Smooth muscle cell (in vitro differentiated cells): ENCODE measurements around the gene MCTP1. TPM values are rescaled to one million over a fixed set of nuclear protein-coding genes. Genes with fewer than 3 reads are reported as not detected.
"Not testable (repeated sequence)": the region's sequence is repeated elsewhere in the genome, so short reads cannot be mapped to it uniquely, and the experiment has no call there.

Experiments
- DNase-seq: peaks from one replicate; lab custom pipeline; 2025; ENCODE audit not compliant: unreplicated experiment; lab: John Stamatoyannopoulos, UW
- H2AFZ ChIP-seq: fragments of 200-600 bp; sonication (generic); 2 replicates; pipeline ENCODE4 v1.6.0; 2016; ENCODE audit warnings: antibody characterized with exemption, low read depth, mild to moderate bottlenecking
- H3F3A ChIP-seq: fragments of 200-600 bp; sonication (generic); 2 replicates; pipeline ENCODE4 v1.6.0; 2017; ENCODE audit warnings: antibody characterized with exemption, low read depth
- H3K27ac ChIP-seq: fragments of 200-600 bp; sonication (generic); 2 replicates; pipeline ENCODE4 v1.5.1; 2016; ENCODE audit warnings: low read depth, mild to moderate bottlenecking
- H3K27me3 ChIP-seq: fragments of 200-600 bp; sonication (generic); 2 replicates; pipeline ENCODE4 v1.6.1; 2016; ENCODE audit warnings: low read depth, mild to moderate bottlenecking
- H3K36me3 ChIP-seq: fragments of 200-600 bp; sonication (generic); 2 replicates; pipeline ENCODE4 v1.5.1; 2016; ENCODE audit warnings: low read depth
- H3K4me1 ChIP-seq: fragments of 200-600 bp; sonication (generic); 2 replicates; pipeline ENCODE4 v1.5.1; 2016; ENCODE audit warnings: low read depth
- H3K4me2 ChIP-seq: fragments of 200-600 bp; sonication (generic); 2 replicates; pipeline ENCODE4 v1.6.0; 2016; ENCODE audit warnings: mild to moderate bottlenecking
- H3K4me3 ChIP-seq: fragments of 200-600 bp; sonication (generic); 2 replicates; pipeline ENCODE4 v1.5.1; 2016; ENCODE audit warnings: mild to moderate bottlenecking
- H3K79me2 ChIP-seq: fragments of 200-600 bp; sonication (generic); 2 replicates; pipeline ENCODE4 v1.6.0; 2016; ENCODE audit warnings: low read depth, mild to moderate bottlenecking
- H3K9ac ChIP-seq: fragments of 200-600 bp; sonication (generic); 2 replicates; pipeline ENCODE4 v1.6.0; 2016; ENCODE audit warnings: low read depth
- H3K9me3 ChIP-seq: fragments of 200-600 bp; sonication (generic); replicated peaks from 2 replicates; pipeline ENCODE4 v1.5.1; 2016; ENCODE audit warnings: low read depth
- H4K20me1 ChIP-seq: fragments of 200-600 bp; sonication (generic); 2 replicates; pipeline ENCODE4 v1.6.0; 2016; ENCODE audit warnings: low read depth
- CTCF ChIP-seq: fragments of 200-600 bp; sonication (generic); IDR thresholded peaks from 2 replicates; pipeline ENCODE4 v1.5.1; 2017; ENCODE audit warnings: borderline replicate concordance, mild to moderate bottlenecking, antibody characterized with exemption; ENCODE audit not compliant: insufficient read depth, poor library complexity, severe bottlenecking
- WGBS: methylation state at CpG from one replicate; pipeline ENCODE4 v1.1.7; 2016; ENCODE audit warnings: low lambda C conversion rate; 5-methylcytosine and 5-hydroxymethylcytosine counted together
- polyA plus RNA-seq: library from polyadenylated mRNA; unstranded; fragments of >200 nt; fragmentation: Nextera tagmentation; extraction: Ambion mirVana; gene quantifications from 2 replicates; pipeline ENCODE4 v1.2.1, GENCODE V29; 2016
- total RNA-seq: library from RNA; depleted of rRNA; stranded (reverse); fragments of >200 nt; gene quantifications from 2 replicates; pipeline ENCODE4 v1.2.3, GENCODE V29; 2014

The MCTP1 gene
- total and polyA plus RNA-seq, 2 experiments from 2014 or later, result 1.1 to 4.8 TPM

- Histone ChIP-seq H3K27ac (no peak overlapping the region), H3K36me3 (no peaks in the 10 kb centered on the region), H3K9ac (no peak overlapping the region), H3K27me3 (no peaks in the 10 kb centered on the region), H3K9me3 (no peaks in the 10 kb centered on the region), H3K79me2 (no peaks in the 10 kb centered on the region), H4K20me1 (no peaks in the 10 kb centered on the region), H3F3A (no peaks in the 10 kb centered on the region), H3K4me3 (no peak overlapping the region), H3K4me1 (peaks cover 6% of the 10 kb centered on the region), H2AFZ (no peak overlapping the region), H3K4me2 (no peak overlapping the region)
- DNase-seq, result no peak
- no peak for TF ChIP-seq CTCF
- 92% methylated on average over 2 of the region's 2 CpGs for WGBS
Measured at GRCh38 chr5:95217881-95218280, 67.0 kb downstream of the MCTP1 start.

GRCh38 chr5:95217351-95217750, 67.5 kb downstream of the MCTP1 start:
- H3K27ac ChIP-seq, result no peak overlapping the region
- H3K79me2 ChIP-seq, result no peaks in the 10 kb centered on the region
- H3K4me2 ChIP-seq, result no peak overlapping the region
- H4K20me1 ChIP-seq, result no peaks in the 10 kb centered on the region
- H3K9ac ChIP-seq, result no peak overlapping the region
- 91% methylated on average over 4 of the region's 4 CpGs for WGBS
- no peak overlapping the region for H2AFZ ChIP-seq
- H3K27me3 ChIP-seq, result no peaks in the 10 kb centered on the region
- TF ChIP-seq CTCF, result no peak
- no peaks in the 10 kb centered on the region for H3K36me3 ChIP-seq
- H3K4me3 ChIP-seq, result no peak overlapping the region
- peaks cover 6% of the 10 kb centered on the region for H3K4me1 ChIP-seq
- H3F3A ChIP-seq, result no peaks in the 10 kb centered on the region
- H3K9me3 ChIP-seq, result no peaks in the 10 kb centered on the region
- DNase-seq, result no peak

GRCh38 chr5:95216136-95216955, 68.5 kb downstream of the MCTP1 start:
- Histone ChIP-seq H3K4me2 (no peak overlapping the region), H3K79me2 (no peaks in the 10 kb centered on the region), H4K20me1 (no peaks in the 10 kb centered on the region), H2AFZ (no peak overlapping the region), H3K27me3 (no peaks in the 10 kb centered on the region), H3K27ac (no peak overlapping the region), H3K4me3 (no peak overlapping the region), H3K9me3 (no peaks in the 10 kb centered on the region), H3K4me1 (peaks cover 6% of the 10 kb centered on the region), H3K36me3 (no peaks in the 10 kb centered on the region), H3K9ac (no peak overlapping the region), H3F3A (no peaks in the 10 kb centered on the region)
- no peak for DNase-seq
- WGBS, result 89% methylated on average over 4 of the region's 4 CpGs
- TF ChIP-seq CTCF, result no peak

GRCh38 chr5:95207811-95208210, 77.1 kb downstream of the MCTP1 start:
- H3K27me3 ChIP-seq, H4K20me1 ChIP-seq, H3K36me3 ChIP-seq, H3K27ac ChIP-seq, H3K9ac ChIP-seq, H3K79me2 ChIP-seq, H2AFZ ChIP-seq, H3F3A ChIP-seq, H3K9me3 ChIP-seq, DNase-seq, H3K4me1 ChIP-seq, H3K4me2 ChIP-seq, H3K4me3 ChIP-seq: not testable (repeated sequence)
- WGBS, result 92% methylated on average over 4 of the region's 5 CpGs
